GM12878 (cell line): ENCODE measurements around the gene HADHA. TPM values are rescaled to one million over a fixed set of nuclear protein-coding genes. Genes with fewer than 3 reads are reported as not detected.

Experiments
- ATAC-seq: fragments of 200-7000 bp; cut with Tn5 transposase; 3 replicates; pipeline ENCODE4 v1.9.1; 2020; ENCODE audit warnings: mild to moderate bottlenecking, moderate library complexity
- BruUV-seq: library from RNA; stranded (reverse); fragments of 400-500 nt; replicated peaks from 2 replicates; lab custom pipeline; 2021; lab: Mats Ljungman, UMichigan
- CTCF ChIA-PET: fragments of 300-600 bp; sonication (Branson Sonifier 250); formaldehyde crosslinking; extraction: SDS; loops from one replicate; lab custom pipeline; 2021; ENCODE audit warnings: inconsistent platforms; lab: Yijun Ruan, JAX
- POLR2A ChIA-PET: fragments of 350-600 bp; formaldehyde crosslinking; extraction: SDS; loops from one replicate; lab custom pipeline; 2021; ENCODE audit warnings: inconsistent platforms; lab: Charles Lee
- RAD21 ChIA-PET: fragments of 300-600 bp; sonication (Branson Sonifier 250); formaldehyde crosslinking; loops from one replicate; lab custom pipeline; 2023; ENCODE audit warnings: antibody characterized with exemption; ENCODE audit not compliant: unreplicated experiment; lab: Charles Lee
- SMC1A ChIA-PET: fragments of 300-600 bp; sonication (Branson Sonifier 250); formaldehyde crosslinking; loops from one replicate; lab custom pipeline; 2023; ENCODE audit not compliant: unreplicated experiment, uncharacterized antibody; lab: Charles Lee
- DNase-seq: peaks from one replicate; pipeline ENCODE4 v3.0.0-alpha.2; 2011; ENCODE audit warnings: low read depth, low spot score
- FAIRE-seq: peaks from 3 replicates; lab custom pipeline; 2011; peaks lifted over from hg19 to GRCh38; lab: Jason Lieb, UNC
- H2AFZ ChIP-seq: 2 replicates; pipeline ENCODE4 v1.6.0; 2011; ENCODE audit warnings: low read depth, low read length, control low read depth; ENCODE audit not compliant: control insufficient read depth
- H3K27ac ChIP-seq: 2 replicates; pipeline ENCODE4 v1.5.1; 2011; ENCODE audit warnings: control low read depth; ENCODE audit not compliant: control insufficient read depth, insufficient read depth
- H3K27me3 ChIP-seq, 2 experiments: replicated peaks in 1 of 2; 2 replicates each; pipeline versions ENCODE4 v1.6.0 to v1.6.1; 2011; ENCODE audit warnings: low read length in 1 of 2; ENCODE audit not compliant: control insufficient read depth in 2 of 2, insufficient read depth in 2 of 2
- H3K36me3 ChIP-seq, 2 experiments: 2 replicates each; pipeline ENCODE4 v1.5.1; 2011; ENCODE audit warnings: low read length in 1 of 2; ENCODE audit not compliant: control insufficient read depth in 2 of 2, insufficient read depth in 2 of 2
- H3K4me1 ChIP-seq: 2 replicates; pipeline ENCODE4 v1.6.1; 2011; ENCODE audit warnings: mild to moderate bottlenecking, low read length, moderate library complexity, mixed read lengths; ENCODE audit not compliant: control insufficient read depth, insufficient read depth
- H3K4me2 ChIP-seq: 2 replicates; pipeline ENCODE4 v1.6.0; 2011; ENCODE audit warnings: control low read depth; ENCODE audit not compliant: control insufficient read depth, insufficient read depth
- H3K4me3 ChIP-seq: fragments of 200-600 bp; sonication (generic); 2 replicates; pipeline ENCODE4 v1.5.1; 2016
- H3K79me2 ChIP-seq: 2 replicates; pipeline ENCODE4 v1.6.0; 2011; ENCODE audit warnings: low read length; ENCODE audit not compliant: control insufficient read depth, insufficient read depth
- H3K9ac ChIP-seq: 2 replicates; pipeline ENCODE4 v1.8.0; 2011; ENCODE audit warnings: low read length, control low read depth, mixed read lengths; ENCODE audit not compliant: control insufficient read depth, insufficient read depth
- H3K9me3 ChIP-seq: replicated peaks from 3 replicates; pipeline ENCODE4 v1.5.1; 2011; ENCODE audit warnings: mild to moderate bottlenecking, low read length; ENCODE audit not compliant: control insufficient read depth, insufficient read depth
- H4K20me1 ChIP-seq: 2 replicates; pipeline ENCODE4 v1.6.0; 2011; ENCODE audit not compliant: control insufficient read depth, insufficient read depth
- BACH1 ChIP-seq: fragments of 450-650 bp; IDR thresholded peaks from 2 replicates; pipeline ENCODE4 v1.6.1; 2017; ENCODE audit warnings: mild to moderate bottlenecking, borderline replicate concordance
- CHD1 ChIP-seq: IDR thresholded peaks from 2 replicates; pipeline ENCODE4 v1.6.1; 2012; ENCODE audit warnings: low read depth, low read length, improper control_type of control experiment
- CTCF ChIP-seq, 3 experiments: IDR thresholded peaks in 2 of 3; conservative IDR thresholded peaks in 1 of 3; 2 replicates each; pipeline ENCODE4 v1.5.1; 2011; ENCODE audit warnings: low read depth in 3 of 3, low read length in 3 of 3, mild to moderate bottlenecking in 3 of 3, control low read depth in 2 of 3, moderate library complexity in 2 of 3, inconsistent platforms in 1 of 3, mixed read lengths in 1 of 3; ENCODE audit not compliant: control insufficient read depth in 2 of 3, insufficient read depth in 1 of 3; ENCODE audit errors: extremely low read depth in 1 of 3
- FOXK2 ChIP-seq: fragments of 450-650 bp; IDR thresholded peaks from 2 replicates; pipeline ENCODE4 v1.6.1; 2017; ENCODE audit warnings: mild to moderate bottlenecking, moderate library complexity
- IRF3 ChIP-seq: fragments of 450-650 bp; IDR thresholded peaks from 2 replicates; pipeline ENCODE4 v1.6.1; 2014; ENCODE audit warnings: mild to moderate bottlenecking
- IRF4 ChIP-seq: IDR thresholded peaks from 2 replicates; pipeline ENCODE4 v1.6.1; 2011; ENCODE audit warnings: low read depth, low read length
- NBN ChIP-seq: fragments of 450-650 bp; IDR thresholded peaks from 2 replicates; pipeline ENCODE4 v1.6.1; 2016
- RAD51 ChIP-seq: fragments of 450-650 bp; IDR thresholded peaks from 2 replicates; pipeline ENCODE4 v1.6.1; 2016; ENCODE audit warnings: moderate library complexity, mild to moderate bottlenecking, inconsistent platforms
- TCF3 ChIP-seq: IDR thresholded peaks from 2 replicates; pipeline ENCODE4 v1.6.1; 2012; ENCODE audit warnings: low read depth, mild to moderate bottlenecking, low read length, borderline replicate concordance; ENCODE audit not compliant: insufficient read depth
- TCF7 ChIP-seq: IDR thresholded peaks from 2 replicates; pipeline ENCODE4 v1.6.1; 2014; ENCODE audit warnings: antibody characterized with exemption, borderline replicate concordance
- ZBED1 ChIP-seq: IDR thresholded peaks from 2 replicates; pipeline ENCODE4 v1.6.1; 2016; ENCODE audit warnings: borderline replicate concordance
- WGBS: methylation state at CpG from one replicate; pipeline ENCODE4 v1.1.6; 2016; ENCODE audit warnings: low lambda C conversion rate; ENCODE audit not compliant: insufficient replicate concordance, insufficient coverage; ENCODE audit errors: missing lambda C conversion rate; 5-methylcytosine and 5-hydroxymethylcytosine counted together
- in situ Hi-C: fragments of 300-500 bp; cut with MboI; formaldehyde crosslinking; loops from 9 replicates; pipeline ENCODE4 v1.14.3; 2018; ENCODE audit warnings: mixed read lengths
- intact Hi-C: fragments of 100-400 bp; cut with micrococcal nuclease; formaldehyde crosslinking; loops from one replicate; pipeline ENCODE4 v1.14.2; 2022; ENCODE audit not compliant: unreplicated experiment
- polyA plus RNA-seq, 11 experiments: library from polyadenylated mRNA; depleted of rRNA in 4 of 11; unstranded in 6 of 11; stranded (reverse) in 5 of 11; fragments of >200 nt; fragmentation: Nextera tagmentation in 4 of 11; fragmentation: Illumina TruSeq in 1 of 11; extraction: Ambion mirVana in 4 of 11; extraction: Trizol in 1 of 11; gene quantifications; 1 replicate in 1 of 11; 2 replicates in 10 of 11; pipeline versions ENCODE4 v1.2.1 to v1.2.3, GENCODE V29; 2011 to 2016; ENCODE audit warnings: inconsistent platforms in 2 of 11, missing spikeins in 2 of 11, low read depth in 1 of 11
- total RNA-seq, 4 experiments: library from RNA; depleted of rRNA in 3 of 4; stranded (reverse); fragments of >200 nt in 3 of 4; fragmentation: Illumina TruSeq in 1 of 4; extraction: Trizol in 1 of 4; gene quantifications; 2 replicates each; pipeline versions ENCODE4 v1.2.1 to v1.2.3, GENCODE V29; 2013 to 2021

Gene HADHA
- total and polyA plus RNA-seq, 10 of the 15 experiments (the other 5 are each of a cell fraction or from before 2014, with no cell fraction given): 109 to 207 (median 165) TPM

- Histone ChIP-seq H3K36me3 (peaks cover 3 to 35% of the 10 kb centered on the region in 2 experiments), H3K4me1 (no peaks in the 10 kb centered on the region), H3K27ac (no peak overlapping the region), H3K79me2 (no peaks in the 10 kb centered on the region), H3K4me2 (no peak overlapping the region), H3K27me3 (no peaks in the 10 kb centered on the region), H3K9me3 (no peaks in the 10 kb centered on the region), H3K4me3 (no peak overlapping the region), H2AFZ (no peak overlapping the region), H3K9ac (no peak overlapping the region), H4K20me1 (no peaks in the 10 kb centered on the region)
- POLR2A ChIA-PET: no interaction called here
- intact Hi-C loops: no loop called here
- SMC1A ChIA-PET: interaction anchor here (0.7 to 0.9 kb wide), 3 partner anchors 12 to 336 kb away, joined by 3 read pairs; no protein-coding TSS in a partner anchor
- no TSS peak for BruUV-seq
- in situ Hi-C loops: no loop called here
- TF ChIP-seq FOXK2 (no peak), BACH1 (no peak), ZBED1 (no peak), TCF7 (no peak), RAD51 (no peak), IRF3 (no peak), TCF3 (no peak)
- CTCF ChIA-PET: no interaction called here
- RAD21 ChIA-PET: no interaction called here
- no peak for FAIRE-seq
- DNase-seq: no peak
- 98% methylated on average over 2 of the region's 2 CpGs for WGBS
- no peak for ATAC-seq
Measured at GRCh38 chr2:26283606-26284005, 39.2 kb upstream of the HADHA start.

- ChIA-PET CTCF (interaction anchor here (0.6 kb wide), 1 partner anchor 73 kb away, joined by 3 read pairs; no protein-coding TSS in a partner anchor), POLR2A (no interaction called here), RAD21 (no interaction called here), SMC1A (interaction anchor here (1.0 to 1.1 kb wide), 2 partner anchors 11 to 43 kb away, joined by 3 to 4 read pairs; no protein-coding TSS in a partner anchor)
- Histone ChIP-seq H3K9me3 (no peaks in the 10 kb centered on the region), H4K20me1 (no peaks in the 10 kb centered on the region), H3K27me3 (no peaks in the 10 kb centered on the region), H3K4me3 (no peak overlapping the region), H3K4me1 (no peaks in the 10 kb centered on the region), H3K4me2 (no peak overlapping the region), H2AFZ (no peak overlapping the region), H3K27ac (no peak overlapping the region), H3K9ac (no peak overlapping the region), H3K79me2 (no peaks in the 10 kb centered on the region), H3K36me3 (peaks cover 3 to 28% of the 10 kb centered on the region in 2 experiments)
- DNase-seq (no peak), FAIRE-seq (no peak), ATAC-seq (no peak)
- BruUV-seq: no TSS peak
- intact Hi-C loops: no loop called here
- WGBS: 100% methylated on average over 2 of the region's 2 CpGs
- TF ChIP-seq CTCF (IDR thresholded peaks at IDR 0.05 in 2 of 3, conservative IDR thresholded peaks at IDR 0.05 in 1 of 3; ENCODE audit: control insufficient read depth in 2 of 3, extremely low read depth in 1 of 3, insufficient read depth in 1 of 3, low read depth in 3 of 3, low read length in 3 of 3): no peak
- TF ChIP-seq IRF4: no peak
- no peak for TF ChIP-seq CHD1
- TF ChIP-seq NBN: no peak
- in situ Hi-C loops: no loop called here
Measured at GRCh38 chr2:26281226-26281625, 36.8 kb upstream of the HADHA start.
